HL-60 (cell line): ENCODE data around the gene MIER1.
"Not testable (repeated sequence)": the region's sequence is repeated elsewhere in the genome, so short reads cannot be mapped to it uniquely, and the experiment has no call there.

Source experiments
- DNase-seq, 2 experiments: peaks; one replicate each; pipeline ENCODE4 v3.0.0-alpha.2; 2010 to 2020; ENCODE audit warnings: low read depth in 1 of 2, low spot score in 1 of 2
- H3K27ac ChIP-seq: fragments of 250-450 bp; sonication (Bioruptor Pico); replicated peaks from 2 replicates; pipeline ENCODE4 v1.5.1; 2020; ENCODE audit warnings: mild to moderate bottlenecking, moderate library complexity
- H3K27me3 ChIP-seq: fragments of 250-450 bp; sonication (Bioruptor Pico); 2 replicates; pipeline ENCODE4 v1.5.1; 2021; ENCODE audit warnings: mild to moderate bottlenecking, moderate library complexity; ENCODE audit not compliant: insufficient read depth, poor library complexity, severe bottlenecking
- H3K4me3 ChIP-seq: replicated peaks from 2 replicates; pipeline ENCODE4 v1.5.1; 2011; ENCODE audit warnings: mild to moderate bottlenecking, control low read depth, low read length; ENCODE audit not compliant: insufficient read depth
- GABPA ChIP-seq: IDR thresholded peaks from 2 replicates; pipeline ENCODE4 v1.6.1; 2012; ENCODE audit warnings: low read depth
- POLR2AphosphoS5 ChIP-seq: IDR thresholded peaks from 2 replicates; pipeline ENCODE4 v1.6.1; 2012; ENCODE audit warnings: low read depth
- SPI1 ChIP-seq: IDR thresholded peaks from 2 replicates; pipeline ENCODE4 v1.6.1; 2012; ENCODE audit warnings: low read depth, mild to moderate bottlenecking, borderline replicate concordance
- TF ChIP-seq, protein P1 (sequence below): IDR thresholded peaks from one replicate; pipeline ENCODE4 v1.5.1; 2011; ENCODE audit warnings: low read length, control low read depth, inconsistent platforms; ENCODE audit not compliant: insufficient read depth
- TF ChIP-seq, protein P2 (sequence below): IDR thresholded peaks from 2 replicates; pipeline ENCODE4 v1.6.1; 2012; ENCODE audit warnings: low read depth; ENCODE audit not compliant: insufficient replicate concordance

The MIER1 gene

DNA sequence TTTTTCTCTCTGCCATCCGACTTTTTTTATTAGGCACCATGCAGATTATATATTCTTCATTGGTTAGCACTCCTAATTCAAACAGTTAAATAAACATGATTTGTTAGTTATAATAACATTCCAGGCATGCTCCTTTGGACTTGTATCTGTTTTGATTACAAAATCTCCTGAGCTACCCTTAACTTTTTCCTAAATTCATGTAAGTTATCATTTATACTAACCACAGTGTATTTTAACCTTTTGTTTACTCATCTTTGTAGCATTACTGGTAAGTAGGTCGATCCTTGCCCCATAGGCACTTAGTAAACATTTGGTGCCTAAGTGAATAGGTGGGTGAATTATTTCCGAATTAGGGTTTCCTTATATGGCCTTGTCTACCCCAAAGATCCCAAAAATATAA lies 43.8 kb downstream of the MIER1 start:
- Histone ChIP-seq H3K27ac (no peak overlapping the region), H3K27me3 (no peaks in the 10 kb centered on the region), H3K4me3 (no peak overlapping the region)
- TF ChIP-seq GABPA (no peak), SPI1 (no peak)
- TF ChIP-seq, protein P1, sequence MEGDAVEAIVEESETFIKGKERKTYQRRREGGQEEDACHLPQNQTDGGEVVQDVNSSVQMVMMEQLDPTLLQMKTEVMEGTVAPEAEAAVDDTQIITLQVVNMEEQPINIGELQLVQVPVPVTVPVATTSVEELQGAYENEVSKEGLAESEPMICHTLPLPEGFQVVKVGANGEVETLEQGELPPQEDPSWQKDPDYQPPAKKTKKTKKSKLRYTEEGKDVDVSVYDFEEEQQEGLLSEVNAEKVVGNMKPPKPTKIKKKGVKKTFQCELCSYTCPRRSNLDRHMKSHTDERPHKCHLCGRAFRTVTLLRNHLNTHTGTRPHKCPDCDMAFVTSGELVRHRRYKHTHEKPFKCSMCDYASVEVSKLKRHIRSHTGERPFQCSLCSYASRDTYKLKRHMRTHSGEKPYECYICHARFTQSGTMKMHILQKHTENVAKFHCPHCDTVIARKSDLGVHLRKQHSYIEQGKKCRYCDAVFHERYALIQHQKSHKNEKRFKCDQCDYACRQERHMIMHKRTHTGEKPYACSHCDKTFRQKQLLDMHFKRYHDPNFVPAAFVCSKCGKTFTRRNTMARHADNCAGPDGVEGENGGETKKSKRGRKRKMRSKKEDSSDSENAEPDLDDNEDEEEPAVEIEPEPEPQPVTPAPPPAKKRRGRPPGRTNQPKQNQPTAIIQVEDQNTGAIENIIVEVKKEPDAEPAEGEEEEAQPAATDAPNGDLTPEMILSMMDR = no peak
- no peak for DNase-seq

DNA sequence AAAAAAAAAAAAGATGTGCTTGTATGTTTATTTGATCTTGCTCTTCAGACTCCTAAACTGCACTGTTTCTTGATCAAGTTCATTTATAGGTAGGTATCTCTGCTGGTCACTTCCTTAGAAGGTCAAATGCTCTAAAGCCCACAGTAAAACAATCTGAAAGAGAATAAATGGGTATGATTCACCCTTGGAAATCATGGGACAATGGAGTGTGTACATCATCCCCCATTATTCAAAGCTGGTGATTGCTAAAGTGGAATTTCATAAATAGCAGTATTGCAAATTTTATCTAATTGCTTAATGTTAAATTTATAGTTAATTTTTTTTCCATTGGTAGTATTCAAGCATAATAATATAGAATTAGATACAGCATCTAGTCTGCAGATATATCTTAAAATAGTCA lies 53.4 kb downstream of the MIER1 start:
- H3K27ac ChIP-seq = no peak overlapping the region
- no peaks in the 10 kb centered on the region for H3K27me3 ChIP-seq
- no peak for DNase-seq
- no peak overlapping the region for H3K4me3 ChIP-seq
- TF ChIP-seq, protein P2, sequence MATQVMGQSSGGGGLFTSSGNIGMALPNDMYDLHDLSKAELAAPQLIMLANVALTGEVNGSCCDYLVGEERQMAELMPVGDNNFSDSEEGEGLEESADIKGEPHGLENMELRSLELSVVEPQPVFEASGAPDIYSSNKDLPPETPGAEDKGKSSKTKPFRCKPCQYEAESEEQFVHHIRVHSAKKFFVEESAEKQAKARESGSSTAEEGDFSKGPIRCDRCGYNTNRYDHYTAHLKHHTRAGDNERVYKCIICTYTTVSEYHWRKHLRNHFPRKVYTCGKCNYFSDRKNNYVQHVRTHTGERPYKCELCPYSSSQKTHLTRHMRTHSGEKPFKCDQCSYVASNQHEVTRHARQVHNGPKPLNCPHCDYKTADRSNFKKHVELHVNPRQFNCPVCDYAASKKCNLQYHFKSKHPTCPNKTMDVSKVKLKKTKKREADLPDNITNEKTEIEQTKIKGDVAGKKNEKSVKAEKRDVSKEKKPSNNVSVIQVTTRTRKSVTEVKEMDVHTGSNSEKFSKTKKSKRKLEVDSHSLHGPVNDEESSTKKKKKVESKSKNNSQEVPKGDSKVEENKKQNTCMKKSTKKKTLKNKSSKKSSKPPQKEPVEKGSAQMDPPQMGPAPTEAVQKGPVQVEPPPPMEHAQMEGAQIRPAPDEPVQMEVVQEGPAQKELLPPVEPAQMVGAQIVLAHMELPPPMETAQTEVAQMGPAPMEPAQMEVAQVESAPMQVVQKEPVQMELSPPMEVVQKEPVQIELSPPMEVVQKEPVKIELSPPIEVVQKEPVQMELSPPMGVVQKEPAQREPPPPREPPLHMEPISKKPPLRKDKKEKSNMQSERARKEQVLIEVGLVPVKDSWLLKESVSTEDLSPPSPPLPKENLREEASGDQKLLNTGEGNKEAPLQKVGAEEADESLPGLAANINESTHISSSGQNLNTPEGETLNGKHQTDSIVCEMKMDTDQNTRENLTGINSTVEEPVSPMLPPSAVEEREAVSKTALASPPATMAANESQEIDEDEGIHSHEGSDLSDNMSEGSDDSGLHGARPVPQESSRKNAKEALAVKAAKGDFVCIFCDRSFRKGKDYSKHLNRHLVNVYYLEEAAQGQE = no peak

DNA sequence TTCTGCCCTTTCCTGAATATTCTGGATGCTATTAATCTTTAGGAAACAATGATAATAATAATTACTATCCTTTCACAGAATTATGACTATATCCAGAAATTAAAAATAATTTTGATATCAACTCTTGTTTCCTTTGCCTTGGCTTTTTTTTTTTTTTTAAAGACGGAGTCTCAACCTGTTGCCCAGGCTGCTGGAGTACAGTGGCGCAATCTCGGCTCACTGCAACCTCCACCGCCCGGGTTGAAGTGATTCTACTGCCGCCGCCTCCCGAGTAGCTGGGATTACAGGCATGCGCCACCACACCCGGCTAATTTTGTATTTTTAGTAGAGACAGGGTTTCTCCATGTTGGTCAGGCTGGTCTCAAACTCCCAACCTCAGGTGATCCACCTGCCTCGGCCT lies 54.8 kb downstream of the MIER1 start:
- H3K27ac ChIP-seq, DNase-seq, H3K4me3 ChIP-seq, H3K27me3 ChIP-seq: not testable (repeated sequence)

DNA sequence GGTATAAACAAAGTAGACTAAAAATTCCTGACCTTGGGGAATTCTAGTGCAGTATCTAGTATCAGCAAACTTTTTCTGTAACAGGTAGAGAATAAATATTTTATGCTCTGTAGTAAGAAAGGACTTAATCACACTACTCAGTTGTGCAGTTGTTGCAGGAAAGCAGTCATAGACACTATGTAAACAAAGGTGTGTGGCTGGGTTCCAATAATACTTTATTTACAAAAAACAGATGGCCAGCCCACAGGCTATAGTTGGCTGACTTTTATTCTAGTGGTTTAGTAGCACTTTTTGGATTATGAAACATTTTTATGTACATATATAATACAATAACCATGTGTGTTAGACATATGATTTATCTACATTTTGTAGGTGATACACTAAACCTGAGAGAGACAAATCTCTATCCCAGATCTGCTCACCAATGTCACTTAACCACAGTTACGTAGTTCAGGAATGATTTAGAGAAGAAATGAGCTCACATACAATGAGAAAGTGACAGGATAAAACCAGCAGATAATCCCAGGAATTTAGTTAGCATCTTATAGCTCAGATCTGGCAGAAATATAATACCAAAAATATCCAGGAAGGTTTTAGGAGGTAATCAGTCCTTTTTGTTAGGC lies 56.1 kb downstream of the MIER1 start:
- TF ChIP-seq GABPA (no peak), SPI1 (no peak), POLR2AphosphoS5 (no peak)
- TF ChIP-seq, protein P1 = no peak
- TF ChIP-seq, protein P2 = no peak
- H3K27me3 ChIP-seq = no peaks in the 10 kb centered on the region
- no peak overlapping the region for H3K4me3 ChIP-seq
- H3K27ac ChIP-seq = no peak overlapping the region
- no peak for DNase-seq

DNA sequence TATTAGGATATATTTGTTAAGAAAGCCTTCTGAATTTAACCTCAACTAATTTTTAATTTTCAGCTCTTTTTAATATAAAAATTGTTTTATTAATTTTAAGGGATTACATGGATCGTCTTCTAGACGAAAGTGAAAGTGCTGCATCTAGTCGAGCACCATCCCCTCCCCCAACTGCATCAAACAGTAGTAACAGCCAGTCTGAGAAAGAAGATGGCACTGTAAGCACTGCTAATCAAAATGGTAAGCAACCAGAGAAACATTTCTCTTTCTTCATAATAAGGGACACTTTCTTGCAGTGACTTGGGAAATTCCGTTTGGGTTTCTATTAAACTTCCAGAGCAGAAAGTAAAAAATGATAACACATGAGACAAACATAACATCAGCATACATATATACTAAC lies 56.9 kb downstream of the MIER1 start:
- Histone ChIP-seq H3K27me3 (no peaks in the 10 kb centered on the region), H3K27ac (no peak overlapping the region), H3K4me3 (no peak overlapping the region)
- TF ChIP-seq, protein P2 = no peak
- TF ChIP-seq, protein P1 = no peak
- TF ChIP-seq POLR2AphosphoS5 (no peak), GABPA (no peak), SPI1 (no peak)
- no peak for DNase-seq
